Stimulated activated naive CD8-positive, alpha-beta T cell treated with anti-CD3 and anti-CD28 coated beads, Interleukin-15, Interleukin-2, amounts not matched to agents 100 ng/mL and 50 ng/mL, for 24 hours (primary cell): ENCODE results near the gene C5.

Experiments
- H3K27ac Mint-ChIP-seq: one replicate; pipeline ENCODE4 v1.8.0; 2021; ENCODE audit warnings: mild to moderate bottlenecking, mixed read lengths
- H3K27me3 Mint-ChIP-seq: one replicate; pipeline ENCODE4 v1.8.0; 2021; ENCODE audit warnings: mixed read lengths
- H3K36me3 Mint-ChIP-seq: one replicate; pipeline ENCODE4 v1.8.0; 2021; ENCODE audit warnings: low read depth, mixed read lengths
- H3K4me1 Mint-ChIP-seq: one replicate; pipeline ENCODE4 v1.8.0; 2021; ENCODE audit warnings: low read depth, mixed read lengths
- H3K4me3 Mint-ChIP-seq: one replicate; pipeline ENCODE4 v1.8.0; 2021; ENCODE audit warnings: mild to moderate bottlenecking, mixed read lengths
- H3K9me3 Mint-ChIP-seq: one replicate; pipeline ENCODE4 v1.8.0; 2021; ENCODE audit warnings: mixed read lengths

C5 gene

DNA sequence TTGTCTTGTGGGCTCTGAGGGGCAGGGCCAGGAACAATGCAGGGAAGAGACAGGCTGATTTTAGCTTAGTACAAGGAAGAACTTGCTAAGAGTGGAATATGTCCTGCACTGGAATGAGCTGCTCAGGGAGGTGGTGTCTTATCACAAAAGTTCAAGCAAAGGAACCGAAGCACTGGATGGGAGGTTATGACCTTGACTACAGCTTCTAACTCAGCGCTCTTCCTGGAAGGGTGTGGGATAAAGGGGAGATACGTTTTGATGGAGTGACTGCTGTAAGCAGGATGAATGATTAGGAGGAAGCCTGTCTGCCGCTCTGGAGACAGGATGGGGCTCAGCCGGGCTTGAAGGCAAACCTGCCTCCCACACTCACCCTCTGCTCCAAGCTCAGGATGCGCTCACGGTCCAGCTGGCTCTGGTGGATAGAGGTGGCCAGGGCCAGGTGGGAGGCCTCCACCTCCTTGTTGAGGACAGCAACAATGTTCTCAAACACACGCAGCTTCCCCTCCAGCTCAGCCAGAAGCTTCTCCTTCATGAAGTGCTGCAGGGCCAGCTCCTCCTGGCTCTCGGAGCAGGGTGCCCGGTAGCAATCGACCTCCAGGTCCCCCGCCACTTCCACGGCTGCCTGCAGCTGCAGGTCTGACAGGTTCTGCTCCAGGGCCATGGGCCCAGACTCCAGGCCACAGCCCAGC lies 137.0 kb downstream of the C5 start:
- no peaks in the 10 kb centered on the region for H3K27me3 Mint-ChIP-seq
- peak overlapping the region; percentile 86 for H3K27ac Mint-ChIP-seq
- no peaks in the 10 kb centered on the region for H3K9me3 Mint-ChIP-seq
- peak overlapping the region; percentile 68 for H3K4me3 Mint-ChIP-seq
- peaks cover 95% of the 10 kb centered on the region for H3K4me1 Mint-ChIP-seq
- peaks cover 90% of the 10 kb centered on the region for H3K36me3 Mint-ChIP-seq

DNA sequence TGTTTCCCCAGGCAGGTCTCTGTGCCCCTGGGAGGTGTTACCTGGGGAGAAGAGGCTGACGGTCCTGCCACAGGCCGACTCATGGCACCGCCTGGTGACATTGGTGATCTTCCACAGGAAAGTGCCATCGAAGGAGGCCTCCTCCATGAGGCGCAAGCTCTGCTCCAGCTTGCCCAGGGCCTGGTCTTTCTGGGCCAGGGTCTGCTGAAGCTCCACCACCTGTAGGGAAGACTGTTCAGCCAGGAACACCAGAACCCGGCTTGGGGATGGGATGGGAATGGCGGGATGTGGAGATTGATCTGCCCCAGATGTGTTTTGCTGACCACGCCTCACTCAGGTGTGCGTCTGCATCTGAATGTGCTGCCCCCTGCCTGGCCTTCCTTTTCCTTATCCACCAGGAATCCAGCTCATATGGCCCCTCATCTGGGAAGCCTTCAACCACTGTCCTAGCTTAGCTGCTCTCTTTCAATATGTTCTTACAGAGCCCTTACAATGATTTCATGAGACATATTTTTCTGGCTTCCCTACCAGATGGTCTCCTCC lies 138.7 kb downstream of the C5 start:
- H3K4me1 Mint-ChIP-seq: peaks cover 96% of the 10 kb centered on the region
- no peaks in the 10 kb centered on the region for H3K9me3 Mint-ChIP-seq
- no peaks in the 10 kb centered on the region for H3K27me3 Mint-ChIP-seq
- H3K4me3 Mint-ChIP-seq: peak overlapping the region; percentile 68
- peak overlapping the region; percentile 93 for H3K27ac Mint-ChIP-seq
- H3K36me3 Mint-ChIP-seq: peaks cover 90% of the 10 kb centered on the region

DNA sequence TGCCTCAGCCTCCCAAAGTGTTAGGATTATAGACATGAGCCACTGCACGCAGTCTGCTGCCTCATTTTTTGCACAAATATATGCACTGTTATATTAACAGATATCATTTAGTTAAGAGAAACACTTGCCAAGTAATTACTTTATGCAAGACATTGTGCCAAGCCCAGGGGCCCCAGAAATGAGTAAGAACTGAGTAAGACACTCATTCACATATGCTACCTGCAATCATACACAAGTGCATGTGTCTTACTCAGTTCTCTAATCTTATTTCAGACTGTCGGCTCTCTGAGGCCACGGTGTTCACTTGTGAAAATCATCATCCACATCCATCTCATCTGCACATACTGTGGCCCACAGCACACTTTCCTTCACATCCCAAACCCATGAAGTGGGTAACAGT lies 139.4 kb downstream of the C5 start:
- Mint-ChIP-seq H3K27ac (peak overlapping the region; percentile 93), H3K27me3 (no peaks in the 10 kb centered on the region), H3K4me1 (peaks cover 97% of the 10 kb centered on the region), H3K4me3 (peak overlapping the region; percentile 66), H3K9me3 (no peaks in the 10 kb centered on the region), H3K36me3 (peaks cover 91% of the 10 kb centered on the region)

DNA sequence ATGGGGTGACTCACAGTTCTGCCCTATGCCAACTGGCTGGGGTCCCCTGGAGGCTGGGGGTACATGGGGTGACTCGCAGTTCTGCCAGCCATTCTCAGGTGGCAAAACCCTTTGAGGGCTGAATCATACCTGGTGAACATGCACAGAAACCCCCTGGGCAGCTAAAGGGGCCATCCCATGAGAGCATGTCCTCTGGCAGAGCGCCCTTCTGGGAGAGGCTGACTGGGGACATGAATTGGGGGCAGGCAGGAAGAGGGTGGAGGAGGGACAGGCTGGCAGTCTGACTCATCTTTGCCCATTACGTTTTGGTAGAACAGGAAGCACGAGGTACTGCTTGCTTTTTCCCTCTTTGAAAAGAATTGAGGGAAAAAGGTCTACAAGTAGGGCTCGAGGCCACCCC lies 140.2 kb downstream of the C5 start:
- Mint-ChIP-seq H3K9me3 (no peaks in the 10 kb centered on the region), H3K27ac (peak overlapping the region; percentile 93), H3K4me3 (peak overlapping the region; percentile 66), H3K27me3 (no peaks in the 10 kb centered on the region), H3K36me3 (peaks cover 94% of the 10 kb centered on the region), H3K4me1 (peaks cover 99% of the 10 kb centered on the region)

DNA sequence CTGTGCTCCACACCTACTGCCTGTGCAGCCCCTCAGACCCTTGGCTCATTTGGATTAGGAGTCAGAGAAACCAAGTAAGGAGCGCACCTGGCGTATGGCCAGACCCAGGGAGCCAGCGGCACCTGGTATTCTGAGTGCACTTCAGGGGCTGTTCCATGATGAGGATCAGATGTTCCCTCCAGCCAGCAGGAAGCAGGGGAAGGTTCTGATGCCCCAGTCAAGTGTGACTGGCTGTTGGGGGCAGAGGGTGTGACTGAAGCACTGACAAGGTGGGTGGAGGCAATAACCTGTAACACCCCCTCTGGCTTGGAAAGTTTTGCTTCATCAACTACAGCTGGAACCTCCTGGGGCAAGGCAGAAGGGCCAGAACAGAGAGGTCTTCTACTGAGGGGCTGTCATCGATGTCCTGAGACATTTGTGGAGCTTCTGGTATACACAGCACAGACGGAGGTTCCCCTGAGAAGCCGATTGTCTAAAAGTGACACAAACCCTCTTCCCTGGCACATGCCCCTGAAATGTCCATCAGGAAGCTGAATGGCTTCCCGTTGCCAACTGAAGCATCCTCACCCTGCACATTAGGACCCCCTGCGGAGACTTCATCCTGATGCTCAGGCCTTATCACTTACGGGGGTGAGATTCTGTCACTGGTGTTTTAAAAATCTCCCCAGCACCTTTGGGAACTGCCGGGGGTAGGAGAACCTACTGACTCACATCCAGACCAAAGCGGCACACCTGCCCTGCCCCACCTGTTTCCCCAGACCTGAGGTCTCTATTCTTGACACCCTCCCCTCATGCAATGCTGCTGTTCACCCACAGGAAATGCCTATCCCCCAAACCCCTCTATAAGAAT lies 144.5 kb downstream of the C5 start:
- peaks cover 90% of the 10 kb centered on the region for H3K36me3 Mint-ChIP-seq
- no peaks in the 10 kb centered on the region for H3K9me3 Mint-ChIP-seq
- H3K4me1 Mint-ChIP-seq: peaks cover 99% of the 10 kb centered on the region
- H3K27me3 Mint-ChIP-seq: no peaks in the 10 kb centered on the region
- peak overlapping the region; percentile 54 for H3K4me3 Mint-ChIP-seq
- H3K27ac Mint-ChIP-seq: peak overlapping the region; percentile 84

DNA sequence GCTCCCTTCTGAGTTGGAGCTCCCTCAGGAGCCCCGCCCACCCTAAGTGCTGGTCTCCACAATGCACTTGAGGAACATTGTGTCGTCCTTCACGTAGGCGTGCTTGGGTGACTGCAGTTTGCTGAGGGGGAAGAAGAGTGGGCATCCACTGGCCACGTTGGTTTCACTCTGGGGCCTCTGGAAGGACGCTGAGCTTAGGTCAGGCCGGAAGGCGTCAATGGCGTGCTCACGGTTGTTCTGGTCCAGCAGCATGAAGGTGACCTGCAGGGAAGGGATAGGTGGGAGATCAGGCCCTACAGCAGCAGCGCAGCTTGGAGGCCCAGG lies 145.1 kb downstream of the C5 start:
- peak overlapping the region; percentile 84 for H3K27ac Mint-ChIP-seq
- H3K9me3 Mint-ChIP-seq: no peaks in the 10 kb centered on the region
- peak overlapping the region; percentile 36 for H3K4me3 Mint-ChIP-seq
- no peaks in the 10 kb centered on the region for H3K27me3 Mint-ChIP-seq
- H3K4me1 Mint-ChIP-seq: peaks cover 99% of the 10 kb centered on the region
- peaks cover 90% of the 10 kb centered on the region for H3K36me3 Mint-ChIP-seq

DNA sequence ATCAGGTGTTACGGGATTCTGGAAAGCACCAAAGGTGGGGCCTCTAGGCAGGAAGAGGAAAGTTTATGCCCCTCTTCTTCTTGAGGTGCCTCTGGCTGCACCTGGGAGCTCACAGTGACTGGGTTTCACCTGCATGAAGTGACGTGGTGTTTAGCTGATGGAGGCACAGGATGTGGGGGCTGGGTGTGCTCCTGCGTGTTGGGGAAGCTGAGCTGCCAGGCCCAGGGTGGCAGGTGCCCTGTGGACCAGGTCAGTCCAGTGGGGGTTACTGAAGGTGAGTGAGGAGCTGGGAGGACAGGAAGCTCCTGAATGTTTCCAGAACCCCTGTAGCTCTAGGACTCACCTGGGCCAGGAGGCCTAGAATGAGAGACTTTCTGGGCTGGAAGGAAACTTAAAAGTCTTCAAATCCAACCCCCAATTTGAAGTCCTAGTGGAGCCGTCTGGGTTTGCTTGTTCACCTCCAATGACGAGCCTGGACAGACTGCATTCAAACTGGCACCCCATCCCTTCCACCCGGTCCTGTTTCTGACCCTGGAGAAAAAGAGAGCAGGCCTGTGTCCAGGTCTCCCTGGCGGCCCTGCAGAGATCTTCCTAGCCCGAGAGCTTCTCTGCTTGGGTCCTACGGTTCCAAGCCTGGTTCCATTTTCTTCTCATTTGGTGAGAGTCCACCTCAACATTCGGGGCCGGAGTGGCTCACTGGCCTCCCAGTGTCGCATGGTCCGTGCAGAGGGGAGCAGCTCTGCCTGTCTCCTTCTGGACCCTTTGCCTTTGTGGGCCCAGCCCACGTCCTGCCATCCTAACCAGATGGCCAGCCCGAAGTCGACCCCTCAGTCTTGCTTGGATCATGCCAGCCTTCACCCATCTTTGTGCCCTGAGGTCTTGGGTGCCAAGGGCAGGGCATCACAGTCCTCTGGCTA lies 145.8 kb downstream of the C5 start:
- no peaks in the 10 kb centered on the region for H3K9me3 Mint-ChIP-seq
- peak overlapping the region; percentile 46 for H3K4me3 Mint-ChIP-seq
- peak overlapping the region; percentile 84 for H3K27ac Mint-ChIP-seq
- peaks cover 99% of the 10 kb centered on the region for H3K4me1 Mint-ChIP-seq
- peaks cover 91% of the 10 kb centered on the region for H3K36me3 Mint-ChIP-seq
- H3K27me3 Mint-ChIP-seq: no peaks in the 10 kb centered on the region

DNA sequence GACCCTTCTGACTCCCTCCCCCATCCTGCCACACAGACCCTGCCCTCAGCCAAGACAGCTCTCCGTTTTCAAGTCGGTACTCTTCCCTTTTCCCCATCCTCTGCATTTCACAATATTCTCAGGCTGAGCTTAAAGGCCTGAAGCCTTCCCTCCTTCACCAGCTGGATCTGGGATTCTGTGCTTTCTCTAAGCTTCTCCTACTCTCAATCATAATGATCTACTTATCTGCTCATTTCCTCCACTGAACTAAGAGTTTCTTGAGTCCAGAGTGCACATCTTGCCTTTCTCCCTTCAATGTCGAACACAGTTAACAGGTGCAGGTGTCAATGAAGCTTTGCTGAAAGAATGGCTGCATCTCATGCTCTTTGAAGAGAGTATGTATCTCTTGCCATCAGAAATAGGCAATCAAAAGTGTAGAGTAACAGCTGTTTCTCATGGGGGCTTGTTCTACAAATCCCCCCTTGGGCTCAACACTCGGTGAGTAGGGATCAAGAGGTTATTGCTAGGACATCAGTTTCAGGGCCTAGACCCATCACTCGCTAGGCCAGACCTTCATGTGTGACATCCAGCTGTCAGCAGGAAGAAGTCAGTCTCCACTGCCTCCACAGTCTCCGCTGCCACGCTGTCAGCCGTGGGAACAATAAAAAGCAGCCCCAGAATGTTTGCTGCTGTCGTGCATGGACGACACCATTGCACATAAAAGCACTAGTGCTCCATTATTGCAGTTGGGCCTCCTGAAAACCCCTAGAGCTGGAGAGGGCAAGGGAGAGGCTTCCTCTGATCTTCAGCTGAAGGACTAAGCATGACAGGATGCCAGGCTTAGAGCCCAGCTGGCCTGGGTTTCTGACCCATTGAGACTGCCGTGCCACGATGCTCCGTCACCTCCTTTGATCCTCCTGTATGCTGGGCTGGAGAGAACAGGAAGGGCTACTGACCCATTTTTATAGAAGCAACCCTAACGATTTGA lies 147.2 kb downstream of the C5 start:
- Mint-ChIP-seq H3K27me3 (no peaks in the 10 kb centered on the region), H3K4me3 (peak overlapping the region; percentile 46), H3K27ac (peak overlapping the region; percentile 84), H3K9me3 (no peaks in the 10 kb centered on the region), H3K36me3 (peaks cover 86% of the 10 kb centered on the region), H3K4me1 (peaks cover 98% of the 10 kb centered on the region)
